Activated gamma-delta T cell treated with Interleukin-2 at 50 U/mL for 16 hours (primary cell): ENCODE measurements around the gene EPHA6.
"Not testable (repeated sequence)": the region's sequence is repeated elsewhere in the genome, so short reads cannot be mapped to it uniquely, and the experiment has no call there.

ENCODE experiments used
- DNase-seq: peaks from one replicate; pipeline ENCODE4 v3.0.0-alpha.2; 2020

EPHA6 gene

GRCh38 chr3:97189835-97190234, 375.4 kb downstream of the EPHA6 start:
- no peak for DNase-seq

- no peak for DNase-seq
These were observed 382.7 kb downstream of the EPHA6 start for GRCh38 chr3:97197083-97197482.

- DNase-seq, result no peak
These were observed 383.4 kb downstream of the EPHA6 start for GRCh38 chr3:97197830-97198229.

DNA sequence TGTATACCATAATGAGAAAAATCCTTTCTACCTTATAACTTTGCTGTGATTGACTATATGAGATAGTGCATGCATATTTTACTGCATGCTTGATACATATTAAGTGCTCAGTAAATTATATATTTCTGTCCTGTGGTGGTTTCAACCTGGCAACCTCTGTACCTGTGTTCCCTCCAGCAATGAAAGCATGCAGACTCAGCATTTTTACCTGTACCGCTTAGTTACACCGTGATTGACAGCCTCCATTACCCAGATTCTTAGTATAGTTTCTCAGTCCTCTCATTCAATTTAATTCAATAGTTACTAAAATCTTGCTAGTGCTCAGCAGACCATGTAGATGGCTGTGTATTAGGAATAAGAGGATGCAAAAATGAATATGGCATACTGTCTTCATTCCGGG, 386.0 kb downstream of the EPHA6 start:
- no peak for DNase-seq

DNA sequence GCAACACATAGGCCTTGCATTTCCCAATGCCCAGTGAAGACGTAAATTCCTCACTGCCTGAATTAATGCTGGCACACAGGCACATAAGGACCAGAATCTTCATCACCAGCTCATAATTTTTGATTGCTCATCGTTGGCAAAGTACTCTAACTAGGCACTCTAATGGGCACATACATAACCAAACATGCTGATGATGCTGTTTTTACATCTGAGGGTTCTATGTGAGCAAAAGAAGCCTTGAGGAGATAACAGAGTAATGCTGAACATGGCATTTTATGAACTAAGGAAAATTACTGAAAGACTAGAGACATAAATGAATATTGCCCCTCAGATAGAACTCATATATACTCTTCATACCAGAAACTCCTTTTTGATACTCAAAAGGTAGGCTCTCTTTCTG, 387.4 kb downstream of the EPHA6 start:
- DNase-seq, result no peak

GRCh38 chr3:97228966-97229365, 414.6 kb downstream of the EPHA6 start:
- DNase-seq, result no peak

DNA sequence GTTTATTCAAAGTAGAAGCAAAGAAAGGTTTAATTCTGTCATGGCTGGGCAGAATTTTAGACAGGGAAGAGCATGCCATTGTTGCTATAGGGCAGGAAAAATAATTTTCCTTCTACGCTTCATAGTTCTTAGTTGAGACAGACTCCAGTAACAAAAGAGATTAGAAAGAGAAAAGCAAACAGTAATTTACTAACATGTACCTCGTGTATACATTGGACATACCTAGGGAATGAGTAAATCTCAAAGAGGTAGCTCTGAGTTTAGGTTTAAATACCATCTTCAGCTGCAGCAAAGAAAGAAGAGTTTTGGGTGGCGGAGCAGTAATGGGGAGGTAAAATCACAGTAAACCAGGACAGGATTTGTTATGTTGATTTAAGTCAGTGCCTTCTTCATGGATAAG, 416.1 kb downstream of the EPHA6 start:
- DNase-seq, result no peak

- DNase-seq, result no peak
These were observed 418.1 kb downstream of the EPHA6 start for GRCh38 chr3:97232393-97233034.

GRCh38 chr3:97235179-97235578, 420.8 kb downstream of the EPHA6 start:
- DNase-seq, result no peak

GRCh38 chr3:97235611-97236315, 421.4 kb downstream of the EPHA6 start:
- DNase-seq, result no peak

DNA sequence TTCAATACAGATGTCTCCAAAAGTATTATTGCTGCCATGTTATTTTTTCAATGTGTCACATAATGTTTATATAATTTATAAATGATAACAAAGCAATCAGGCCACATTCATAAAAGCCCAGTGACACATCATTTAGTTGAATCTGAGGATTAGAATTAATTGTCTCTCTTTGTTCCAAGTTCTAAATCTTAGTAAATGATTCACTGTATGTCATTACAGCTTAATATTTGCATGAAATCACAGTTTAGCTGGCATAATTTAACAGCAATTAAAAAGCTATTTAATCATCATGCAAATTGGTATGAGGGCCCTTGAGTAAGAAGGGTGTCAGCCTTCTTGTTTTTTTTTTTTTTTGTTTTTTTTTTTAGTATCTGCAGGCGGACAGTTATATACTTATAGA, 427.0 kb downstream of the EPHA6 start:
- no peak for DNase-seq

DNA sequence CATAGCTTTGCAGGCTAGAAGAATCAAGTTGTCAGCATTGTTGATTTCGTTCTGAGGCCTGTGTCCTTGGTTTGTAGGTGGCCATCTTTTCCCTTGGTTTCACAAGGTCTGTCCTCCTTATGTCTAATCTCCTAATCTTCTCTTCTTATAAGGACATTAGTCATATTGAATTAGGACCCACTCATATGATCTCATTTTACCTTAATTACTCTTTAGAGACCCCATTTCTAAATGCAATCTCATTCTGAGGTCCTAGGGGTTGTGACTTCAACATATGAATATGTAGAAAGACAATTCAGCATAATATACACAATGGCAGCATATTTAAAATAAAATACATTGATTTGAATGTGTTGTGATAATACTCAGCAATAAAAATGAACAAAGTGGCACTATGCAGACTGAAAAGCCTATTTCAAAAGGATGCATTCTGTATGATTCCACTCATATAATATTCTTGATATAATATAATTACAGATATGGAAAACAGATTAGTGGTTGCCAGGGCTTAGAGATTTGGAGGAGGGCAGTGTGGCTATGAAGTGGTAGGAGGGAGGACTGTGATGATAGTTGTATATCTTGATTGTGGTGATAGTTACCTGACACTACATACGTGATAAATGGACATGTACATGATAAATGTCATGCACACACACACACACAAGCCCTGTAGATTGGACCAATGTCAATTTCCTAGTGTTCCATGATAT, 431.0 kb downstream of the EPHA6 start:
- no peak for DNase-seq

GRCh38 chr3:97256060-97256459, 441.7 kb downstream of the EPHA6 start:
- DNase-seq, result no peak

DNA sequence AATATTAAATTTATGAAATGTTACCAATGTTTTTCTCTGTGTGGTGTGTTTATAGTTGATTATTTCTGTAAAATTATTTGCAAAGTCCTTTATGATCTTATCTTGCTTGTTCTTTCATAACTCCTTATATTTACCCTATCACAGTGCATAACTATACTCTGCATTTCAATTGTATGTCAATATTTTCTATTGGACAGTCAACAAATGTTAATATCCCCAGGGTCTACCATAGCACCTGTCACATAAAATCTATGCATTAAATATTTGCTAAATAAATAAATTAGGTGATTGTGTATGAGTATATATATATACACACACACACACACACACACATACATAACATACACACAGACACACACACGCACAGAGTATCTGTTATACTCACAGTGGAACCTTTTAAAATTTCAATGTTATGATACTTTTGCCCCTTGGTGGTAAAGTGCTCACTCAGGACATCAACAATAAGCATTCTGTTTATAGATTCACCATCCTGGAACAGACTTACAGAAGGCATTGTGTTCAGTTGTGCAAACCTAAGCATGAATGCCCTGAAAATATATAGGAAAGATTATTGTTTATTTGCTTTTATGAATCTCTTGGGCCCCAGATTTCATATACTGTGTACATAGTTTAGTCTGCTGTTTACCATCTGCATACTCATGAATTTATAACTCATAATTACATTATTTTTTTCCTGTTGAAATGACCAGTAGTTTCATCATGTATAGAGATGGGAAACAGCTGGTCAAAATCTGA, 443.7 kb downstream of the EPHA6 start:
- no peak for DNase-seq

- DNase-seq, result no peak
These were observed 444.9 kb downstream of the EPHA6 start for GRCh38 chr3:97259263-97259662.

DNA sequence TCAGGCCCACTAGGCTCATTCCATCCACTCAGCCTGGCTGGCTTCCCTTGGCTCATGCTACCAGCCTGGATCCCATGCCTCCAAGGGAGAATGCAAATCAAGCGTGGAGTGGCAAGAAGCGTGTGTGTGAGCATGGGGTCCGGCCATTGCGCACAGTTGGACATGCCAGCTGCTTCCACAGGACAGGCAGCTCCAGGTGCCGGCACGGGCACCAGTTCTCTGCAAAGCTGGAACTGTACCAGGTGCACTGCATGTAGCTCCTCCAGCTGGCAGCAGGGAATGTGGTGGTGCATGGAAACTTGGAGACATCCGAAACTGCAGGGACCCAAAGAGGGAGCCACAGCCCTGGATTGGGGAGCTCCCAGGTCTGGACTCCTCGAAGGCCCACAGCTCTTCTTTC, 449.8 kb downstream of the EPHA6 start:
- no peak for DNase-seq

DNA sequence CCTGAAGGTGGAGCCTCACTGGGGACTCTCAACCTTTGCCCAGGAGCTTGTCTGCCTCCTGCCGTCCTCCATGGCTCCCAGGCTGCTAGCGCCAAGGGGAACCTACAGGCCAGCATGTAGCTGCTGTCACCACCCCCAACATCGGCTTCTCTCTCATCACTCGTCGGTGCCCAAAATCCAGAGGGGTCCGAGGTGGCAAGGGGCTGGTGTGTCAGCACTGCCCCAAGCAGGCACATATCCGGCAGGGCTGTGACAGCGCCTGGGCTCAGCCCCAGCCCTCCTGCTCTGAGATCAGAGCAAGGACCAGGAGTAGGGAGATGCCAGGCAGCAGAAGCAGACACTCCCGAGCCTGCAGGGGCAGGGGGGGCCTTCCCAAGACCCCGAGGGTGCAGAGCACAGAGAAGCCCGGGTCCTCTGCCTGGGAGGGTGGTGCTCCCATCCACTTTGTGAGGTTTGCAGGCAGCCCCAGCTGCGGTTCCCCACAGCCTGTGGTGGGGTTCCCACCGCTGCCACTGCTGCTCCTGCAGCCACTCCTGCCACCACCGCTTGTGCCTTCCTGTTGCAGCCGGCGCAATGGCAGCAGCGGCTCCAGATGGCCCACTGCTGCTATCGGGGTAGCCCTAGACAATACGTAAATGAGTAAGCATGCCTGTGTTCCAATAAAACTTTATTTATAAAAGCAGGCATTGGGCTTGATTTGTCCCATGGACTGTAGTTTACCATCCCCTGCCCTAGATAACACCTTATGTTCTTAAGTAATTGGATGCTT, 451.0 kb downstream of the EPHA6 start:
- DNase-seq, result no peak

DNA sequence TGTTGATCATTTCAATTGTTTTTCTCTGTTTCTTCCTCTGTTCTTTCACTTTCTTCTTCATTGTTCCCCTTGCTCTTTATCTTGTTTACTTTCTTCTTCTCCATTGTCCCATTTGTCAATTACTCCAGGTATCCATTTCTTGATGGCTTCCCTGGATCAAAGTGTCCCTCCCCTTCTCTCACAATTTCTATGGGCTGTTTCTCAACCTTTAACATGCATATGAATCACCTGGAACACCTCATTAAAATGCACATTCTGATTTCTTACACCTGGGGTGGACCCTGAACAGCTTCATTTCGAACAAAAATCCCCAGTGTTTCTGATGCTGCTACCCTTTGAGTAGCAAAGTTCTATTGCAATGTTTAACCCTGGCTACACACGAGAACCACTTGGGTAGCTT, 454.8 kb downstream of the EPHA6 start:
- no peak for DNase-seq

DNA sequence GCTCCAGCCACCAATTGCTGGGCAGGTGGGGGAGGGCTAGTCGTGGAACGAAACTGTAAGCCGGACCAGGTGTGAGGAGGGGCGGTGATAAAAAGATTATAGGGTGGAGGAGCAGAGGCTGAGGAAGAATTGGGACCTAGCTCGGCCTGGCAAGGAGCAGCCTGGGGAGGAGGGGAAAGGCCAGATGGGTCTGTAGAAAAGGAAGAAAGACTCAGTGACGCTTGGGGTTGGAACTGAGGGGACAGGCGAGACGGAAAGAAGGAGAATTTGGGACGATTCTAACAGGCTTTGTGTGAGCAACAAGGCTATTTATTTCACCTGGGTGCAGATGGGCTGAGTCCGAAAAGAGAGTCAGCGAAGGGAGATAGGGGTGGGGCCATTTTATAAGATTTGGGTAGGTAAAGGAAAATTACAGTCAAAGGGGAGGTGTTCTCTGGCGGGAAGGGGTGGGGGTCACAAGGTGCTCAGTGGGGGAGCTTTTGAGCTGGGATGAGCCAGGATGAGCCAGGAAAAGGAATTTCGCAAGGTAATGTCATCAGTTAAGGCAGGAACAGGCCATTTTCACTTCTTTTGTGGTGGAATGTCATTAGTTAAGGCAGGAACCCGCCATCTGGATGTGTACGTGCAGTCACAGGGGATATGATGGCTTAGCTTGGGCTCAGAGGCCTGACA, 462.6 kb downstream of the EPHA6 start:
- not testable (repeated sequence) for DNase-seq

DNA sequence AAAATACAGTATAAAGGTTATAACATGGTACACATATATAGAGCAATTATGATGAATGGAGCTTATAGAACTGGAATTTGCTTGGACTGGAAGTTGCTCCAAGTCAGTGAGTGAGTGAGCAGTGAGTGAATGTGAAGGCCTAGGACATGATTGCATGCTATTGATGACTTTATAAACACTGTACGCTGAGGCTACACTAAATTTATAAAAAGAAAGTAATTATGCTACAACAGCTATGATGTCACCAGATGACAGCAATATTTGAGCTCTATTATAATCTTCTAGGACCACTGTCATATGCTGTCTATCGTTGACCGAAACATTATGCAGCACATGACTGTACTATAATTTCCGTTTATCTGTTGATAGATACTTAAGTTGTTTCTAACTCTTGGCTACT, 463.3 kb downstream of the EPHA6 start:
- DNase-seq, result no peak

- no peak for DNase-seq
These were observed 464.1 kb downstream of the EPHA6 start for GRCh38 chr3:97278506-97278905.

- no peak for DNase-seq
These were observed 477.5 kb downstream of the EPHA6 start for GRCh38 chr3:97291901-97292300.
